Measurements from ENCODE around the gene PCSK9.

Gene PCSK9

DNA sequence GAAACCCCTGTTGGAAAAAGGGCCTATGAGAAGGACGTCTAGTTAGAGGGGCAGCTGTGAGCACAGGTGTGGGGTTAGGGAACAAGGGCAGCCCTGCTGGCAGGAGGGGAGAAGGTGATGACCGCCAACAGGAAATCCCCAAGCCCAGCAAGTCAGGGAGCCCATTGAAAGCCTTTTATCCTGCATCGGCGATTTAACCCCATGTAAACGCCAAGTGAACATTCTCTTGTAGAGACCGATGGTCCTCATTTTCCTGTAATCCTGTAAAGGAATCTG, 41.7 kb upstream of the PCSK9 start:
- no peak overlapping the region for H3K4me3 ChIP-seq (ENCODE audit: low read depth, low read length)
- no peaks in the 10 kb centered on the region for H3K9me3 ChIP-seq (ENCODE audit: severe bottlenecking)
- no peaks in the 10 kb centered on the region for H3K36me3 ChIP-seq
- DNase-seq = no peak
- TF ChIP-seq CTCF (IDR thresholded peaks at IDR 0.05; ENCODE audit: low read depth, low read length) = no peak
- H3K27me3 ChIP-seq (ENCODE audit: insufficient read depth, low read depth, severe bottlenecking) = peaks cover 3% of the 10 kb centered on the region
- no peak overlapping the region for H3K27ac ChIP-seq

DNA sequence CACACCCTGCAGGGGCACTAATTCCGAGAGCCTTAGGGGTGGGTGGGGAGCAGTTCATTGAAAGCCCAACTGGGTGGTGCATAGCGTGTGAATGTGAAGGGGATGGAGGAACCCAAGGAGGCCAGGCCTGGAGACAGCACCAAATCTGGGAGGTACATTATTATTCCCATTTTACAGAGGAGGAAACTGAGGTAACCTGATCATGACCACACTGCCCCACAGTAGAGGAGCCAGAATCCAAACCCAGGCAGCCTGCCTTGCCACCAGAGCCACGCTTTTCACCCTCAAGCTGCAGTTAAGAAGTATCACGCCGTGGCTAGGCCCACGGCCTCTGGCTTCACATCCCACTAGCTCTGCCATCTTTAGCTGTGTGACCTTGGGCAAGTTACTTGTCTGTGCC, 41.2 kb upstream of the PCSK9 start:
- Histone ChIP-seq H3K36me3 (no peaks in the 10 kb centered on the region), H3K9me3 (ENCODE audit: severe bottlenecking) (no peaks in the 10 kb centered on the region), H3K27ac (no peak overlapping the region), H3K27me3 (ENCODE audit: insufficient read depth, low read depth, severe bottlenecking) (peaks cover 3% of the 10 kb centered on the region), H3K4me3 (ENCODE audit: low read depth, low read length) (no peak overlapping the region)
- TF ChIP-seq CTCF (IDR thresholded peaks at IDR 0.05; ENCODE audit: low read depth, low read length) = no peak
- DNase-seq = no peak

GRCh38 chr1:54998677-54999076, 40.7 kb upstream of the PCSK9 start, which contains the start of gene BSND:
Gene BSND (plus strand): TSS chr1:54998933. CDS start chr1:54999187, 254 bp downstream.
- Histone ChIP-seq H3K27ac (no peak within 1 kb of the TSS), H3K4me3 (ENCODE audit: low read depth, low read length) (no peak within 1 kb of the TSS), H3K27me3 (ENCODE audit: insufficient read depth, low read depth, severe bottlenecking) (peaks cover 3% of the 10 kb centered on the region), H3K36me3 (no peaks in the 10 kb centered on the region), H3K9me3 (ENCODE audit: severe bottlenecking) (no peaks in the 10 kb centered on the region)
- no peak for DNase-seq
- TF ChIP-seq CTCF (IDR thresholded peaks at IDR 0.05; ENCODE audit: low read depth, low read length) = no peak

GRCh38 chr1:55000110-55001085, 39.0 kb upstream of the PCSK9 start:
- H3K36me3 ChIP-seq = no peaks in the 10 kb centered on the region
- H3K27me3 ChIP-seq (ENCODE audit: insufficient read depth, low read depth, severe bottlenecking) = peaks cover 3% of the 10 kb centered on the region
- no peak overlapping the region for H3K27ac ChIP-seq
- no peak overlapping the region for H3K4me3 ChIP-seq (ENCODE audit: low read depth, low read length)
- DNase-seq = no peak
- no peak for TF ChIP-seq CTCF (IDR thresholded peaks at IDR 0.05; ENCODE audit: low read depth, low read length)
- H3K9me3 ChIP-seq (ENCODE audit: severe bottlenecking) = no peaks in the 10 kb centered on the region

- no peaks in the 10 kb centered on the region for H3K36me3 ChIP-seq
- no peak for DNase-seq
- TF ChIP-seq CTCF (IDR thresholded peaks at IDR 0.05; ENCODE audit: low read depth, low read length) = no peak
- H3K27ac ChIP-seq = no peak overlapping the region
- H3K9me3 ChIP-seq (ENCODE audit: severe bottlenecking) = no peaks in the 10 kb centered on the region
- H3K4me3 ChIP-seq (ENCODE audit: low read depth, low read length) = no peak overlapping the region
- H3K27me3 ChIP-seq (ENCODE audit: insufficient read depth, low read depth, severe bottlenecking) = peaks cover 3% of the 10 kb centered on the region
Observed at GRCh38 chr1:55001311-55001710, 38.0 kb upstream of the PCSK9 start.

All from WERI-Rb-1 (cell line).